Endodermal cell (in vitro differentiated cells): Measurements from ENCODE around the gene FOXC2. TPM values are rescaled to one million over a fixed set of nuclear protein-coding genes. Genes with fewer than 3 reads are reported as not detected.

Source experiments
- DNase-seq: peaks from one replicate; pipeline ENCODE4 v3.0.0-alpha.2; 2017
- H3K27ac ChIP-seq: 2 replicates; pipeline ENCODE4 v1.5.1; 2013; ENCODE audit warnings: mild to moderate bottlenecking, low read depth, low read length, moderate library complexity
- H3K27me3 ChIP-seq: 2 replicates; pipeline ENCODE4 v1.6.1; 2013; ENCODE audit warnings: mild to moderate bottlenecking, low read length, moderate library complexity; ENCODE audit not compliant: insufficient read depth, control insufficient read depth, poor library complexity, severe bottlenecking
- H3K36me3 ChIP-seq: 2 replicates; pipeline ENCODE4 v1.7.0; 2013; ENCODE audit warnings: mild to moderate bottlenecking, low read length, moderate library complexity; ENCODE audit not compliant: control insufficient read depth, insufficient read depth
- H3K4me1 ChIP-seq: one replicate; pipeline ENCODE4 v1.7.0; 2013; ENCODE audit warnings: low read length; ENCODE audit not compliant: control insufficient read depth, insufficient read depth
- H3K4me3 ChIP-seq: 2 replicates; pipeline ENCODE4 v1.5.1; 2013; ENCODE audit warnings: mild to moderate bottlenecking, low read length, moderate library complexity
- H3K9ac ChIP-seq: 2 replicates; pipeline ENCODE4 v1.6.1; 2013; ENCODE audit warnings: mild to moderate bottlenecking, low read length, moderate library complexity; ENCODE audit not compliant: poor library complexity, severe bottlenecking; ENCODE audit errors: extremely low read depth
- H3K9me3 ChIP-seq: 2 replicates; pipeline ENCODE4 v1.6.1; 2013; ENCODE audit warnings: mild to moderate bottlenecking, low read length, moderate library complexity; ENCODE audit not compliant: control insufficient read depth
- H3K27ac Mint-ChIP-seq: 2 replicates; pipeline ENCODE4 v1.8.0; 2020; ENCODE audit warnings: mixed read lengths
- H3K27me3 Mint-ChIP-seq: 2 replicates; pipeline ENCODE4 v1.8.0; 2021; ENCODE audit warnings: mild to moderate bottlenecking, mixed read lengths; ENCODE audit not compliant: insufficient read depth
- H3K36me3 Mint-ChIP-seq: 2 replicates; pipeline ENCODE4 v1.8.0; 2020; ENCODE audit warnings: low read depth, mixed read lengths
- H3K4me1 Mint-ChIP-seq: 2 replicates; pipeline ENCODE4 v1.8.0; 2020; ENCODE audit warnings: mixed read lengths
- H3K4me3 Mint-ChIP-seq: 2 replicates; pipeline ENCODE4 v1.8.0; 2020; ENCODE audit warnings: mild to moderate bottlenecking, moderate library complexity, mixed read lengths
- H3K9me3 Mint-ChIP-seq: 2 replicates; pipeline ENCODE4 v1.8.0; 2020; ENCODE audit warnings: mild to moderate bottlenecking, mixed read lengths
- CTCF ChIP-seq: fragments of 200-600 bp; sonication (generic); conservative IDR thresholded peaks from 2 replicates; pipeline ENCODE4 v1.5.0; 2021; ENCODE audit warnings: antibody characterized with exemption, mild to moderate bottlenecking
- WGBS, 2 experiments: methylation state at CpG; one replicate each; pipeline versions ENCODE4 v1.1.5 to v1.1.7; 2013; ENCODE audit warnings: missing lambda C conversion rate in 2 of 2, mixed read lengths in 1 of 2; ENCODE audit not compliant: insufficient coverage in 1 of 2, insufficient read length in 1 of 2; 5-methylcytosine and 5-hydroxymethylcytosine counted together
- total RNA-seq, 2 donors: library from RNA; stranded (reverse); fragmentation: NEBNext Ultra II Directional in 1 of 2; extraction: Animal tissue kit (Norgen Biotek cat#: 25700) in 1 of 2; gene quantifications; 2 replicates in 1 of 2; 3 replicates in 1 of 2; pipeline ENCODE4 v1.2.1, GENCODE V29; 2021

FOXC2 gene
- total RNA-seq, 2 donors from 2014 or later, result 0.20 TPM; not detected in 1

- H3K9me3 ChIP-seq, result no peaks in the 10 kb centered on the region
- H3K36me3 ChIP-seq, result peaks cover 59% of the 10 kb centered on the region
- DNase-seq, result no peak
- no peaks in the 10 kb centered on the region for H3K4me1 ChIP-seq
- H3K4me3 ChIP-seq, result no peak overlapping the region
- no peak for TF ChIP-seq CTCF
- H3K27me3 ChIP-seq, result no peaks in the 10 kb centered on the region
- H3K9ac ChIP-seq, result no peak overlapping the region
- no peaks in the 10 kb centered on the region for H3K9me3 Mint-ChIP-seq
- 79 to 95% methylated on average over 4 to 12 of the region's 12 CpGs for WGBS, 2 experiments
- H3K4me3 Mint-ChIP-seq, result no peak overlapping the region
- H3K4me1 Mint-ChIP-seq, result no peaks in the 10 kb centered on the region
- peaks cover 23% of the 10 kb centered on the region for H3K36me3 Mint-ChIP-seq
- no peaks in the 10 kb centered on the region for H3K27me3 Mint-ChIP-seq
- H3K27ac Mint-ChIP-seq, result no peak overlapping the region
- no peak overlapping the region for H3K27ac ChIP-seq
Measured at GRCh38 chr16:86545481-86545880, 21.1 kb upstream of the FOXC2 start.

GRCh38 chr16:86545954-86546637 is 20.5 kb upstream of the FOXC2 start:
- Mint-ChIP-seq H3K27ac (no peak overlapping the region), H3K4me3 (no peak overlapping the region), H3K27me3 (no peaks in the 10 kb centered on the region), H3K4me1 (no peaks in the 10 kb centered on the region), H3K9me3 (no peaks in the 10 kb centered on the region), H3K36me3 (peaks cover 18% of the 10 kb centered on the region)
- Histone ChIP-seq H3K36me3 (peaks cover 54% of the 10 kb centered on the region), H3K9ac (no peak overlapping the region), H3K4me1 (no peaks in the 10 kb centered on the region), H3K9me3 (no peaks in the 10 kb centered on the region), H3K27ac (no peak overlapping the region), H3K4me3 (no peak overlapping the region), H3K27me3 (no peaks in the 10 kb centered on the region)
- DNase-seq, result no peak
- no peak for TF ChIP-seq CTCF
- WGBS, 2 experiments, result 95% methylated on average over 19 of the region's 19 CpGs

- Mint-ChIP-seq H3K36me3 (peaks cover 18% of the 10 kb centered on the region), H3K9me3 (no peaks in the 10 kb centered on the region), H3K27me3 (no peaks in the 10 kb centered on the region), H3K4me3 (no peak overlapping the region), H3K4me1 (no peaks in the 10 kb centered on the region), H3K27ac (no peak overlapping the region)
- H3K9me3 ChIP-seq, result no peaks in the 10 kb centered on the region
- H3K4me3 ChIP-seq, result no peak overlapping the region
- H3K9ac ChIP-seq, result no peak overlapping the region
- 91 to 92% methylated on average over 4 to 8 of the region's 8 CpGs for WGBS, 2 experiments
- no peak for TF ChIP-seq CTCF
- H3K36me3 ChIP-seq, result peaks cover 54% of the 10 kb centered on the region
- DNase-seq, result no peak
- no peak overlapping the region for H3K27ac ChIP-seq
- H3K4me1 ChIP-seq, result no peaks in the 10 kb centered on the region
- no peaks in the 10 kb centered on the region for H3K27me3 ChIP-seq
Measured at GRCh38 chr16:86546638-86547013, 20.0 kb upstream of the FOXC2 start.
